Femur (tissue), 1 donor: ENCODE measurements around the gene TUBB8B.
"Not testable (repeated sequence)": the region's sequence is repeated elsewhere in the genome, so short reads cannot be mapped to it uniquely, and the experiment has no call there.

Experiments used
- DNase-seq: peaks from one replicate; pipeline ENCODE4 v3.0.0-alpha.2; 2017

Gene TUBB8B

GRCh38 chr18:11383-12274, 37.8 kb downstream of the TUBB8B start:
- DNase-seq: not testable (repeated sequence)

- not testable (repeated sequence) for DNase-seq
Measured at GRCh38 chr18:10624-11184, 38.7 kb downstream of the TUBB8B start.

GRCh38 chr18:9937-10336, 39.5 kb downstream of the TUBB8B start:
- DNase-seq: not testable (repeated sequence)
